HFF-Myc (cell line): ENCODE results near the gene TTLL5.

Source experiments
- DNase-seq: peaks from one replicate; pipeline ENCODE4 v3.0.0-alpha.2; 2011; ENCODE audit warnings: low read depth; ENCODE audit errors: extremely low read depth
- H3K4me3 ChIP-seq: replicated peaks from 2 replicates; pipeline ENCODE4 v1.5.1; 2011; ENCODE audit warnings: low read depth, mild to moderate bottlenecking, control low read depth, low read length
- CTCF ChIP-seq: IDR thresholded peaks from 2 replicates; pipeline ENCODE4 v1.5.1; 2012; ENCODE audit warnings: mild to moderate bottlenecking, low read depth, low read length, control low read depth; ENCODE audit errors: missing control alignments

The TTLL5 gene

GRCh38 chr14:75879031-75879430 is 218.0 kb downstream of the TTLL5 start:
- H3K4me3 ChIP-seq: no peak overlapping the region
- TF ChIP-seq CTCF: no peak
- DNase-seq: no peak

GRCh38 chr14:75880512-75880911 is 219.5 kb downstream of the TTLL5 start:
- TF ChIP-seq CTCF: no peak
- no peak overlapping the region for H3K4me3 ChIP-seq
- DNase-seq: no peak

- no peak for DNase-seq
- no peak for TF ChIP-seq CTCF
- H3K4me3 ChIP-seq: no peak overlapping the region
Observed at GRCh38 chr14:75881994-75882393, 220.9 kb downstream of the TTLL5 start.

GRCh38 chr14:75884198-75884611 is 223.2 kb downstream of the TTLL5 start:
- no peak for DNase-seq
- TF ChIP-seq CTCF: peak; percentile 31
- no peak overlapping the region for H3K4me3 ChIP-seq

GRCh38 chr14:75885829-75886228 is 224.8 kb downstream of the TTLL5 start:
- TF ChIP-seq CTCF: no peak
- no peak for DNase-seq

GRCh38 chr14:75886636-75887348 is 225.7 kb downstream of the TTLL5 start:
- H3K4me3 ChIP-seq: no peak overlapping the region
- DNase-seq: no peak
- no peak for TF ChIP-seq CTCF

More at GRCh38 chr14:75885829-75886228, 224.8 kb downstream of the TTLL5 start:
- H3K4me3 ChIP-seq: no peak overlapping the region

GRCh38 chr14:75888945-75889344 is 227.9 kb downstream of the TTLL5 start:
- no peak overlapping the region for H3K4me3 ChIP-seq
- no peak for TF ChIP-seq CTCF
- DNase-seq: no peak
